ENCODE results near the gene RPS21.

Gene RPS21

GRCh38 chr20:62345681-62346370, 41.1 kb upstream of the RPS21 start:
- Histone ChIP-seq H3K27ac (replicated peaks) (no peak overlapping the region), H3K4me3 (replicated peaks; ENCODE audit: insufficient read depth, low read length) (no peak overlapping the region), H3K27me3 (ENCODE audit: insufficient read depth, poor library complexity, severe bottlenecking) (no peaks in the 10 kb centered on the region)
- no peak for TF ChIP-seq POLR2AphosphoS5 (IDR thresholded peaks at IDR 0.05; ENCODE audit: low read depth)
- TF ChIP-seq, protein P1, sequence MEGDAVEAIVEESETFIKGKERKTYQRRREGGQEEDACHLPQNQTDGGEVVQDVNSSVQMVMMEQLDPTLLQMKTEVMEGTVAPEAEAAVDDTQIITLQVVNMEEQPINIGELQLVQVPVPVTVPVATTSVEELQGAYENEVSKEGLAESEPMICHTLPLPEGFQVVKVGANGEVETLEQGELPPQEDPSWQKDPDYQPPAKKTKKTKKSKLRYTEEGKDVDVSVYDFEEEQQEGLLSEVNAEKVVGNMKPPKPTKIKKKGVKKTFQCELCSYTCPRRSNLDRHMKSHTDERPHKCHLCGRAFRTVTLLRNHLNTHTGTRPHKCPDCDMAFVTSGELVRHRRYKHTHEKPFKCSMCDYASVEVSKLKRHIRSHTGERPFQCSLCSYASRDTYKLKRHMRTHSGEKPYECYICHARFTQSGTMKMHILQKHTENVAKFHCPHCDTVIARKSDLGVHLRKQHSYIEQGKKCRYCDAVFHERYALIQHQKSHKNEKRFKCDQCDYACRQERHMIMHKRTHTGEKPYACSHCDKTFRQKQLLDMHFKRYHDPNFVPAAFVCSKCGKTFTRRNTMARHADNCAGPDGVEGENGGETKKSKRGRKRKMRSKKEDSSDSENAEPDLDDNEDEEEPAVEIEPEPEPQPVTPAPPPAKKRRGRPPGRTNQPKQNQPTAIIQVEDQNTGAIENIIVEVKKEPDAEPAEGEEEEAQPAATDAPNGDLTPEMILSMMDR (IDR thresholded peaks at IDR 0.05; ENCODE audit: insufficient read depth, low read length): no peak
- DNase-seq (ENCODE audit: low read depth in 1 of 2, low spot score in 1 of 2): no peak

- H3K27ac ChIP-seq (replicated peaks): no peak overlapping the region
- no peak overlapping the region for H3K4me3 ChIP-seq (replicated peaks; ENCODE audit: insufficient read depth, low read length)
- TF ChIP-seq GABPA (IDR thresholded peaks at IDR 0.05; ENCODE audit: low read depth) (no peak), POLR2AphosphoS5 (IDR thresholded peaks at IDR 0.05; ENCODE audit: low read depth) (no peak), SPI1 (IDR thresholded peaks at IDR 0.05; ENCODE audit: borderline replicate concordance, low read depth) (no peak), REST (IDR thresholded peaks at IDR 0.05; ENCODE audit: insufficient replicate concordance, low read depth) (no peak)
- TF ChIP-seq, protein P1 (IDR thresholded peaks at IDR 0.05; ENCODE audit: insufficient read depth, low read length): no peak
- H3K27me3 ChIP-seq (ENCODE audit: insufficient read depth, poor library complexity, severe bottlenecking): no peaks in the 10 kb centered on the region
- DNase-seq (ENCODE audit: low read depth in 1 of 2, low spot score in 1 of 2): no peak
Observed at GRCh38 chr20:62346398-62347150, 40.3 kb upstream of the RPS21 start.

DNA sequence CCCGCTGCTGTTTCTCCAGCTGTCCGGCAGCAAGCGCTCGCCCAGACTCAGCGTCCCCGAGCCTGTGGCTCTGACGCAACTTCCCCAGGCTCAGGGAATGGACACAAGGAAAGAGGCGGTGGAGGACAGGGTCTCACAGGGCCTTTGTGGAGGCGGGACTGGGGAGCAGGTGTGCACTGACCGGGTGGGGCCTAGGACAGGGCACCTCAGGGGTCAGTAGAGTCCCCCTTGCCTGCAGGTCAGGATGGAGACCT, 39.8 kb upstream of the RPS21 start:
- DNase-seq (ENCODE audit: low read depth in 1 of 2, low spot score in 1 of 2): no peak
- H3K27me3 ChIP-seq (ENCODE audit: insufficient read depth, poor library complexity, severe bottlenecking): no peaks in the 10 kb centered on the region
- TF ChIP-seq GABPA (IDR thresholded peaks at IDR 0.05; ENCODE audit: low read depth): no peak
- no peak overlapping the region for H3K27ac ChIP-seq (replicated peaks)
- H3K4me3 ChIP-seq (replicated peaks; ENCODE audit: insufficient read depth, low read length): no peak overlapping the region

DNA sequence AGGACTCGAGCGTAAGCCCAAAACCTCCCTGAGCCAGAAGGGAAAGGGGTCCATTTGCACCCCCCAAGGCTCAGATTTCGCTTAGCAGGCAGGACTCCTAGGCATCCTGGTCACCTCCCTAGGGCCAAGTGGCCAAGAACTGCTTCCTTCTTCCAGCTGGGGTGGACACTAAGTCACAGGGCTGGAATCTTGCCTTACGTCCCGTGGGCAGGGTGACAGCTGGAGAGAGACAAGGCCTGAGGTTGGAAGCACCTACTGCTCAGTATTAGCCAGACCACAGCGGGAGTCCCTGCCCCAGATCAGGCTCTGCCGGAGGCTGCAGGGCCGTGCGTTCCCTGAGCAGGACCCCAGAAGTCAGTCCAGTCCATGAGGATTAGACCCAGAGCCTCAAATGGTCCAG, 39.5 kb upstream of the RPS21 start:
- TF ChIP-seq GABPA (IDR thresholded peaks at IDR 0.05; ENCODE audit: low read depth): no peak
- TF ChIP-seq, protein P1 (IDR thresholded peaks at IDR 0.05; ENCODE audit: insufficient read depth, low read length): no peak
- no peak for TF ChIP-seq POLR2AphosphoS5 (IDR thresholded peaks at IDR 0.05; ENCODE audit: low read depth)
- TF ChIP-seq REST (IDR thresholded peaks at IDR 0.05; ENCODE audit: insufficient replicate concordance, low read depth): no peak
- no peak for TF ChIP-seq SPI1 (IDR thresholded peaks at IDR 0.05; ENCODE audit: borderline replicate concordance, low read depth)

More for the DNA sequence above, 39.5 kb upstream of the RPS21 start:
- Histone ChIP-seq H3K27me3 (ENCODE audit: insufficient read depth, poor library complexity, severe bottlenecking) (no peaks in the 10 kb centered on the region), H3K4me3 (replicated peaks; ENCODE audit: insufficient read depth, low read length) (no peak overlapping the region), H3K27ac (replicated peaks) (no peak overlapping the region)
- no peak for DNase-seq (ENCODE audit: low read depth in 1 of 2, low spot score in 1 of 2)
